Osteocyte (in vitro differentiated cells): ENCODE results near the gene SLC24A5. TPM values are rescaled to one million over a fixed set of nuclear protein-coding genes. Genes with fewer than 3 reads are reported as not detected.

Experiments
- DNase-seq: peaks from one replicate; pipeline ENCODE4 v3.0.0; 2021; ENCODE audit warnings: mixed read lengths; ENCODE audit not compliant: unreplicated experiment; ENCODE audit errors: extremely low spot score
- H3K27ac Mint-ChIP-seq: one replicate; pipeline ENCODE4 v1.8.0; 2021; ENCODE audit warnings: mild to moderate bottlenecking, mixed read lengths; ENCODE audit not compliant: unreplicated experiment
- H3K27me3 Mint-ChIP-seq: one replicate; pipeline ENCODE4 v1.8.0; 2021; ENCODE audit warnings: mixed read lengths; ENCODE audit not compliant: unreplicated experiment
- H3K36me3 Mint-ChIP-seq: one replicate; pipeline ENCODE4 v1.8.0; 2021; ENCODE audit warnings: mixed read lengths; ENCODE audit not compliant: unreplicated experiment
- H3K4me1 Mint-ChIP-seq: one replicate; pipeline ENCODE4 v1.8.0; 2021; ENCODE audit warnings: mixed read lengths; ENCODE audit not compliant: unreplicated experiment
- H3K4me3 Mint-ChIP-seq: one replicate; pipeline ENCODE4 v1.8.0; 2021; ENCODE audit warnings: mild to moderate bottlenecking, moderate library complexity, mixed read lengths; ENCODE audit not compliant: unreplicated experiment
- H3K9me3 Mint-ChIP-seq: one replicate; pipeline ENCODE4 v1.8.0; 2021; ENCODE audit warnings: mixed read lengths; ENCODE audit not compliant: unreplicated experiment
- total RNA-seq: library from RNA; stranded (reverse); gene quantifications from 2 replicates; pipeline ENCODE4 v1.2.1, GENCODE V29; 2021
- TF ChIP-seq, protein P1 (sequence below): fragments of 200-600 bp; sonication (generic); IDR thresholded peaks from 2 replicates; pipeline ENCODE4 v1.5.0; 2021; ENCODE audit warnings: antibody characterized with exemption, mild to moderate bottlenecking, moderate library complexity

The SLC24A5 gene
- total RNA-seq, 1 donor from 2014 or later = not detected

DNA sequence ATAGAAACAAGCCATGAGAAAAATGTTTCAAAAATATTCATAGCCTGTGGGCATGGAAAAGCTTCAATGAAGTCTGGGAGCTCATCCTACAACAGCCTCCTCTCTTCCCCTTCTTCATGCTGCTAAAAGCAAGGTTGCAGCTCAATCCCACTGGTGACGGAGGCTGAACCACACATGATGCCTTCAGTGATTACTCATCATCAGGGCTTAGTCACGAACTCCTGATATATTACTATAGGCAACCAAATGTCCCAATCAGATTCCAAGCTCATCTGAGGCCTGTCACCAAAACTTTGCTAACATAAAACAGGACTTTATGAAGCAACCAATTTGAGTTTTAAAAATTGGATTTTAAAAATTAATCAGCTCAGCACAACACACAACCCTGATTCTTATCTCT is 24.0 kb upstream of the SLC24A5 start:
- Mint-ChIP-seq H3K4me3 (no peak overlapping the region), H3K27me3 (peaks cover 3% of the 10 kb centered on the region), H3K9me3 (no peaks in the 10 kb centered on the region), H3K27ac (no peak overlapping the region), H3K4me1 (peaks cover 4% of the 10 kb centered on the region), H3K36me3 (no peaks in the 10 kb centered on the region)
- TF ChIP-seq, protein P1, sequence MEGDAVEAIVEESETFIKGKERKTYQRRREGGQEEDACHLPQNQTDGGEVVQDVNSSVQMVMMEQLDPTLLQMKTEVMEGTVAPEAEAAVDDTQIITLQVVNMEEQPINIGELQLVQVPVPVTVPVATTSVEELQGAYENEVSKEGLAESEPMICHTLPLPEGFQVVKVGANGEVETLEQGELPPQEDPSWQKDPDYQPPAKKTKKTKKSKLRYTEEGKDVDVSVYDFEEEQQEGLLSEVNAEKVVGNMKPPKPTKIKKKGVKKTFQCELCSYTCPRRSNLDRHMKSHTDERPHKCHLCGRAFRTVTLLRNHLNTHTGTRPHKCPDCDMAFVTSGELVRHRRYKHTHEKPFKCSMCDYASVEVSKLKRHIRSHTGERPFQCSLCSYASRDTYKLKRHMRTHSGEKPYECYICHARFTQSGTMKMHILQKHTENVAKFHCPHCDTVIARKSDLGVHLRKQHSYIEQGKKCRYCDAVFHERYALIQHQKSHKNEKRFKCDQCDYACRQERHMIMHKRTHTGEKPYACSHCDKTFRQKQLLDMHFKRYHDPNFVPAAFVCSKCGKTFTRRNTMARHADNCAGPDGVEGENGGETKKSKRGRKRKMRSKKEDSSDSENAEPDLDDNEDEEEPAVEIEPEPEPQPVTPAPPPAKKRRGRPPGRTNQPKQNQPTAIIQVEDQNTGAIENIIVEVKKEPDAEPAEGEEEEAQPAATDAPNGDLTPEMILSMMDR = no peak
- no peak for DNase-seq

- no peak overlapping the region for H3K4me3 Mint-ChIP-seq
- no peaks in the 10 kb centered on the region for H3K9me3 Mint-ChIP-seq
- no peak overlapping the region for H3K27ac Mint-ChIP-seq
- peaks cover 4% of the 10 kb centered on the region for H3K4me1 Mint-ChIP-seq
- TF ChIP-seq, protein P1 = no peak
- H3K27me3 Mint-ChIP-seq = peaks cover 4% of the 10 kb centered on the region
- H3K36me3 Mint-ChIP-seq = no peaks in the 10 kb centered on the region
- DNase-seq = no peak
Measured at GRCh38 chr15:48097264-48097663, 23.5 kb upstream of the SLC24A5 start.

DNA sequence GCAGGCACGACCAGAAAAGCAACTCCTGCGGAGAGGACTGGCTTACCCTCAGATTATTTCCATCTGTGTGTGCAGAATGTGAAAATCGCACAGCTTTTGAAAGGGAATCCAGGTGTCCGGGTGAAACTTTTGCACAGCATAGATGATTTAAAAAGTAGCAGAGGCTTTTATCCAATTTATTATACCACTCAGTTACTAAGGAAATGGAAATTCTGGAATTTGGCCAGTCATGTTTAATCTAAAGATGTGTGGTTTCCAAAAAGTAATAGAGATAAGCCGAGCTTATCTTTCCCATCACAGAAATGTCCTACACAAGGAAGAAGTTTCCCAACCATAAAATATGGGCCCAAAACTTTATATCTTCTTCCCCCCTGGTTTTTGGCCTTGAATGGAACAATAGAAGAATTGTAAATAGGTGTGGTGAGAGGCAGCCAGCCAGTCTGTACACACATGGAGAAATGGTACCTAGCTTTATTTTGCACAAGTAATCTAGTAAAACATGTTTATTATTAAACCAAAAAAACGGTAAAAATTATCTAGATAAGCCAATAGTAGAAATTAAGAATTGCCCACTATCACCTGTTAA is 19.3 kb upstream of the SLC24A5 start:
- peaks cover 1% of the 10 kb centered on the region for H3K4me1 Mint-ChIP-seq
- peaks cover 28% of the 10 kb centered on the region for H3K27me3 Mint-ChIP-seq
- no peak overlapping the region for H3K27ac Mint-ChIP-seq
- DNase-seq = no peak
- H3K36me3 Mint-ChIP-seq = no peaks in the 10 kb centered on the region
- H3K4me3 Mint-ChIP-seq = no peak overlapping the region
- H3K9me3 Mint-ChIP-seq = no peaks in the 10 kb centered on the region
- TF ChIP-seq, protein P1 = no peak

DNA sequence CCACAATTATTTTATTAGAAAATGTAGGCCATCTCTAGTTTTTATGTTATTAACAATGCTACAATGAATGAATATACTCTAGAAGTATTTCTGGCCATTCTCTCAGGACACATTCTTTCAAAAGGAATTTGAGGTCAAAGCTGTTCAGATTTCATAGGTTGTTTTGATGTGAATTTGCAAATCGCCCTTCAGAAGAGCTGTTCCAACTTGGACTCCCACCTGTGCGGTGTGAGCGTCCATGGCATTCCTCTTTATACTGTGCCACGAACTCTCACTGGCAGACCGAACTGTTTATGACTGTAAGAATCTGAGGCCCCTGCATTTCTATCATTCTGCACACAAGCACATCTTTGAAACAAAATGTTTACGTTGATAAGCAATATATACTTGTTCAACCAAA is 18.6 kb upstream of the SLC24A5 start:
- Mint-ChIP-seq H3K4me1 (no peaks in the 10 kb centered on the region), H3K9me3 (no peaks in the 10 kb centered on the region), H3K36me3 (no peaks in the 10 kb centered on the region), H3K27ac (no peak overlapping the region), H3K4me3 (no peak overlapping the region), H3K27me3 (peaks cover 35% of the 10 kb centered on the region)
- DNase-seq = no peak
- TF ChIP-seq, protein P1 = no peak

DNA sequence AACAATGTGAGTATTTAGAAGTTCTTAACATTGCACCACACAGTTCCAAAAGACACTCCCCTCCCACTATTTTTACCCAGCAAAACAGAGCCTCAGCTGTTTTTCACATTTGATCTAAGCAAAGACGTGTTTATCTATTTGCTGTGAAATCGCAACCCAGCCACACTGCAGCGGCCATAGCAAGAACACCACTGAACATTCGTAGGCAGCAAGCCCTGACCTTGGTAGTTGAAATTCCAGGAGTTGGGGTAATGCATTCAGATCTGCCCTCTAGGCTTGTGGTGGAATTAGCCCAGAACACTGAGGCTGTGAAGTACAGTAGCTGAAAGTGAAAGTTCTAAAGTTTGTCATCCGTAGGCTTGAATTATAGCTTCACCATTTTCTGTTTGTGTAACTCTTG is 17.1 kb upstream of the SLC24A5 start:
- no peak overlapping the region for H3K27ac Mint-ChIP-seq
- DNase-seq = no peak
- H3K4me3 Mint-ChIP-seq = no peak overlapping the region
- H3K27me3 Mint-ChIP-seq = peaks cover 39% of the 10 kb centered on the region
- H3K36me3 Mint-ChIP-seq = no peaks in the 10 kb centered on the region
- no peaks in the 10 kb centered on the region for H3K4me1 Mint-ChIP-seq
- TF ChIP-seq, protein P1 = no peak
- H3K9me3 Mint-ChIP-seq = no peaks in the 10 kb centered on the region
